HG02610 (cell line): ENCODE data around the gene TELO2.

ENCODE experiments used
- ATAC-seq: cut with Tn5 transposase; IDR thresholded peaks from one replicate; pipeline ENCODE4 v1.9.1; 2021; ENCODE audit warnings: mild to moderate bottlenecking, moderate library complexity; ENCODE audit not compliant: unreplicated experiment

The TELO2 gene

DNA sequence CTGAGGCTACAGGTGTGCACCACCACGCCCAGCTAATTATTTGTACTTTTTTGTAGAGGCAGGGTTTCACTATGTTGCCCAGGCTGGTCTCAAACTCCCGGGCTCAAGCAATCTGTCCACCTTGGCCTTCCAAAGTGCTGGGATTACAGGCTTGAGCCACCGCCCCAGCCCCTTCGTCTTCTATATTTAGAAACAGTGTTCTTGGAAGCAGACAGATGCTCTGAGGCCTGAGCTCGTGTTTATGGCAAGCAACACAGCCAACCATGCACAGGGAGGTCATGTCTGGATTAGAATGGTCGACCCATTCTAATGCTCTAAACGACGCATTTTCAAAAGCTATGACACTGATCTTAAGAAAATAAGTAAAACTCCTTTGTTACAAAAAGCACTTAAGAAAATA, 56.9 kb downstream of the TELO2 start:
- ATAC-seq, result no peak

DNA sequence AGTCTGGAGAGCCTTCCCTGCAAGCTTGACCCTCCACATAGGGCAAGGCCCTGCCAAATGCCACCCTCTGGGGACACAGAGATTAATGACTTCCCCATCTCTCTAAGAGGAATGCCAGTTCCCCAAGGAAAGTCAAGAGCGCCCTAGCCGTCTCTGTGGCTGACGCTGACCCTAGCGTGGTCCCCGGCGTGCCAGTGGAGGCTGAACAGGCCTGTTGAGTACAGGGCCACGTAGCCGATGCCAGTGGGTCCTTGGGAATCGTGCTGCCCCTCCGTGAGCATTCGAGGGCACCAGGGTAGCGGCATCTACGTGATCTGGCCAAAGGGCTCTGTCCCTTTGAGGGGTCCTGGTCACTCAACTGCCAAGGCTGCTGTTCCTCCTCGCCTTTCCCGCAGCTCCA, 57.5 kb downstream of the TELO2 start:
- ATAC-seq, result no peak

DNA sequence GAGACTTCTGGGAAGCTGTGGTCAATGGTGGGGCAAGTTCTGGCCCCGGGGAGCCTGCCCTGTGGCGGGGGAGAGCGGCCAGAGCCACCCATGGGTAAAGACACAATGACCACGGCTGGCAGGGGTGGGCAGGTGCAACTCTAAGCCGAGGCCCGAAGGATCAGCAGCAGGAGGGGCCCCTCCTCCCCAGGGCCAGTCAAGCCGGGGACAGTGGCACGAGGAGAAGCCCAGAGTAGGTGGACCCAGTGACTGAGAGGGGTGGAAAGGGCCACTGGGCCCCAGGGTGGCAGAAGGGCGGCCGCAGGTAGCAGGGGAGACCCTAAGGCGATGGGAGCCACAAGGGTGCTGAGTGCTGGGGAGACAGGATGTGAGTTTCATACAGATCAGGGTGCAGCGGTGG, 58.0 kb downstream of the TELO2 start:
- no peak for ATAC-seq

DNA sequence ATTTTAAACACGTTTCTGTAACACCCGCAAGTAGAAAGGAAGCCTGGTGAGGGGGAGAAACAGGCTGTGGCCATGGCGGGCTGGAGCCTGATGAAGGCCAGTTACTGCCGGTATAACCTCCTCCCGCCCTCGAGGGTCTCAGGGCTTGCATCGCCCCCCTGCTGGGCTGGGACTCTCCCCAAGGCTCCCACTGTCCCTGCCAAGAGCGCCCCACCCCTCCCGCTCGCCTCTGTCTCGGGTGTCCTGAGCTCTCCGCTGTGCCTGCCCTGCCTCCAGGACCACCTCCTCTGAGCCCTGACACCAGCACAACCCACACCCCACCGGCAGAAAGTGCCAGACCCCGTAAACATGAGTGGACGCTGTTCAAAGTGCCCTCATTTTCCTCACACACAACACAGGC, 59.0 kb downstream of the TELO2 start:
- ATAC-seq, result no peak

DNA sequence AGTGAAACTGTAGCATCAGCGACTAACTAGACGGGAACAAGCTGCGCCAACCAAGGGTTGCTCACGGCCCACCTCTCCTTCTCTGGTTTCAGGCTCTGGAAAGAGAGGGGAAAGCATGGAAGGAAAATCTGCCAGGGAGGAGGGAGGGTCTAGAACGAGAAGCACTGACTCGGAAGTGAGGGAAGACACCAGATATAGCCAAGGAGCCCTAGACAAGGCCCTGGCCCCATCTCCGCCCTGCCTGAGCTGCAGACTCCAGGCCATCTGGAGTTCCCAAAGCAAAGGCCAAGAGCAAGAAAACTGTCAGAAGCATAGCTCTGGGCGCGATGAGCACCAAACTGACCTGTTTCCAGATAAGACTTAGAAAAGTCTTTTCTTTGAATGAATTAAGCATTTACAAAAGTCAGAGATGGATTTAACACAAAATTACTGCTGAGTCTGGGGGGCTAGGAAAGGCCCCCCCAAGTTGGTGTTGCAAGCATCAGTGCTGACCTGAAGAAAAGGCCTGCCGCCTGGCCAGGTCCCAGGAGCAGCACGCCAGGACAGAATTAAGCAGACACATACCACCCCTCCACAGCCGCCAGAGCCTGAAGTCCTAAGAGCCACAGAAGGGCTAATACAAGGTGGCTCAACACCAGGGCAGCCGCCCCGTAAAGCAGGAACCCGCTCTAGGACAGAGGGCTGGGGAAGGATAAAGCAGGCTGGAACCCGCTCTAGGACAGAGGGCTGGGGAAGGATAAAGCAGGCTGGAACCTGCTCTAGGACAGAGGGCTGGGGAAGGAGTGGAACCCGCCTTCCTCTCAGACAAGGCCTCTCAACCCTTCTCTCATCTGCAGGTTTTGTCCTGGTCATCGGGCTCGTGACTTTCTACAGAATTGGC, 61.0 kb downstream of the TELO2 start:
- no peak for ATAC-seq

DNA sequence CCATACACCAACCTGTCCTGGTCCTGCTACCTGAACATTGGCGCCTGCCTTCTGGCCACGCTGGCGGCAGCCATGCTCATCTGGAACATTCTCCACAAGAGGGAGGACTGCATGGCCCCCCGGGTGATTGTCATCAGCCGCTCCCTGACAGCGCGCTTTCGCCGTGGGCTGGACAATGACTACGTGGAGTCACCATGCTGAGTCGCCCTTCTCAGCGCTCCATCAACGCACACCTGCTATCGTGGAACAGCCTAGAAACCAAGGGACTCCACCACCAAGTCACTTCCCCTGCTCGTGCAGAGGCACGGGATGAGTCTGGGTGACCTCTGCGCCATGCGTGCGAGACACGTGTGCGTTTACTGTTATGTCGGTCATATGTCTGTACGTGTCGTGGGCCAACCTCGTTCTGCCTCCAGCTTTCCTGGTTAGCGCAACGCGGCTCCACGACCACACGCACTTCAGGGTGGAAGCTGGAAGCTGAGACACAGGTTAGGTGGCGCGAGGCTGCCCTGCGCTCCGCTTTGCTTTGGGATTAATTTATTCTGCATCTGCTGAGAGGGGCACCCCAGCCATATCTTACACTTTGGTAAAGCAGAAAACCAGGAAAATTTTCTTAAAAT, 61.8 kb downstream of the TELO2 start:
- ATAC-seq, result no peak

DNA sequence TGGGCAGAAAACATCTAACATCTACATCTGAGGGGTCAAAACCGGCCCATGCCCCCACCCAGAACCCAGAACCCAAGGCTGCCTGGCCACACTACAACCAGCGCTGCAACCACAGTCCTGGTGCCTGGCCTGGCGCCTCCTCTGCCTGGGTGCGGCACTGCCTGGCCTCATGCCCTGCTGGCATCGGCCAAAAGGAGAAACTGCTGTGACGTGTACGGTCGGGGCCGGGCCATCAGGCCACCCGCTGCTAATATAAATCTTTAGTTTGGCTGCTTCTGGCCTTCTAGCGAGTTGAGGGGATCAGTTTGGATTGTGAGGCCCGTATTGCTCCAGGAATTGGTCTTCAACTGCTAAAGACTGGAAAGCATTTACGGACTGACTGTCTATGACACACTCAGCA, 63.1 kb downstream of the TELO2 start:
- no peak for ATAC-seq

DNA sequence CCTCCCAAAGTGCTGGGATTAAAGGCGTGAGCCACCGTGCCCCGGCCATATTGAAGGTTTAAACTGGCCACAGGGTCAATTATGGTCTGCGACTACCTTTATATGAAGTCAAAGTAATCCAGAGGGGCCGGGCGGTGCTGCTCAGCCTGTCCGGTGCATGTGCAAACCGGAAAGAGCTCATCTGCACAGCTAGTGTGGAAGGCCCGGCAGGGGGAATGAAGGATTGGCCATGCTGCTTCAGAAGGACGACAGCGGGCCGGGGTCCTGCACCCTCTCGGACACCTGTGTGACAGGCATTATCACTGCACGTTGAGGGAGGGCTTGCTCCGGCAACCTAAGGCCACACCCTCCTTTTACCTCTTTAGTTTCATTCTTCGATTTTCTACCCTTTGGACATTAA, 63.9 kb downstream of the TELO2 start:
- no peak for ATAC-seq

DNA sequence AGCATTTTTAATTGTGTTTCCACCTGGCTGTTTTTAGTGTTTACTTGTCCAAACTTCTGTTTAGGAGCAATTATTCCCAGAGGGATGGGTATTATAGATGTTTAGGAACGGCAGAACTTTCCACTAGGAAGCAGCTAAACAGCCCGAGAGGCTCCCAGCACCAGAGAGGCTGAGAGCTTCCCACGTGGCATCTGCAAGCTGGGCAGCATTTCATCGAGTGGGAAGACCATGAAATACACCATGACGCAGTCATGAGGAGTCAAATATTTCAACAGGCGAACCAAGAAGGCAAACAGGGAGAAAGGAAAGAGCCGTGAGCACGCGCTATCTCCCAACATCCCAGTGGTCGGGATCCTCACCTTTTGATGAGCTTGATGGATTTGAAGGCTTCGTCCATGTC, 64.4 kb downstream of the TELO2 start:
- ATAC-seq, result no peak

DNA sequence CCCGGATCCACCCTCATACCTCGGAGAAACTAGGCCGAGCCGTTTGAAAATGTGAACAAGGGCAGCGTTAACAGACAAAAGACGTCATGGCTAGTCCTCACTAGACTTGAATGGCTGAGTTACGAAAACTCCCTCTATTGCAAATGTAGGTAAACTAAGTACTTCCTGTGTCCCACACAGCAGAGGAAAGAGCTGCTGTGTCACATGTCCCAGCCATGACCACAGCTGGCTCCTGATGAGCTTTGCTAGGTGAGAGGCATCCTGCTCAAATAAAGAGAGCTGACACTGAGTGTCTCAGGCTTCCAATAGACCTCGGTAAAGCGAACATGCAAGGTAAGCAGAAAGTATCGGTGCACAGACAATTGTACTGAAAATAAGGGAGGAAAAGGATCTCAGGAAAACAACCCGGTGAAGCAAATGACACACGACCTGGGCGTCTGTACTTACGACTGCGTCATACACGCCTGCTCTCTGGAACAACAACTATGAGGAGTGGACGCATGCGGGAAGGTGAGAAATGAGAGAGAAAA, 66.4 kb downstream of the TELO2 start:
- ATAC-seq, result no peak
